ENCODE data around the gene NDFIP2. TPM values are rescaled to one million over a fixed set of nuclear protein-coding genes. Genes with fewer than 3 reads are reported as not detected.

The NDFIP2 gene
- total RNA-seq, 4 donors from 2014 or later: 56.9 to 116 (median 83.6) TPM

GRCh38 chr13:79481685-79482052, 714 bp downstream of the NDFIP2 start:
- in situ Hi-C loops (cut with MboI; ENCODE audit: low pct_ligation_motif_present in 1 of 4, low pct_unique_long_range_greater_than_20kb in 1 of 4, low sequenced_read_pairs in 3 of 4) (no loop called here), intact Hi-C loops (cut with DNase I; ENCODE audit: low total_unique reads) (no loop called here)
- peaks cover 15 to 48% (median 32%) of the 10 kb centered on the region in 4 donors for H3K4me1 ChIP-seq
- TF ChIP-seq POLR2A (IDR thresholded peaks at IDR 0.05) (no peak), CTCF (IDR thresholded peaks at IDR 0.05) (no peak), EP300 (IDR thresholded peaks at IDR 0.05; ENCODE audit: low read depth) (no peak), POLR2AphosphoS5 (IDR thresholded peaks at IDR 0.05) (no peak)
- 0 to 1% methylated on average over 10 to 12 of the region's 12 CpGs for WGBS, 2 donors (ENCODE audit: low coverage in 1 of 2)
- H3K36me3 ChIP-seq: no peaks in the 10 kb centered on the region
- DNase-seq: peak; percentile 44
- peak overlapping the region; percentile 39 to 83 (median 72) for H3K4me3 ChIP-seq
- H3K9me3 ChIP-seq: no peaks in the 10 kb centered on the region
- no peaks in the 10 kb centered on the region for H3K27me3 ChIP-seq
- peak overlapping the region; percentile 86 to 89 (median 88) for H3K27ac ChIP-seq

GRCh38 chr13:79482281-79482970, 1.5 kb downstream of the NDFIP2 start:
- peak overlapping the region; percentile 86 to 89 (median 88) for H3K27ac ChIP-seq
- H3K9me3 ChIP-seq: no peaks in the 10 kb centered on the region
- H3K36me3 ChIP-seq: no peaks in the 10 kb centered on the region
- H3K4me1 ChIP-seq: peaks cover 15 to 54% (median 32%) of the 10 kb centered on the region in 4 donors
- intact Hi-C loops (cut with DNase I; ENCODE audit: low total_unique reads): no loop called here
- no peaks in the 10 kb centered on the region for H3K27me3 ChIP-seq
- in situ Hi-C loops (cut with MboI; ENCODE audit: low pct_ligation_motif_present in 1 of 4, low pct_unique_long_range_greater_than_20kb in 1 of 4, low sequenced_read_pairs in 3 of 4): no loop called here
- TF ChIP-seq EP300 (IDR thresholded peaks at IDR 0.05; ENCODE audit: low read depth) (no peak), POLR2AphosphoS5 (IDR thresholded peaks at IDR 0.05) (no peak), POLR2A (IDR thresholded peaks at IDR 0.05) (no peak), CTCF (IDR thresholded peaks at IDR 0.05) (no peak)
- 49 to 62% methylated on average over 3 of the region's 3 CpGs for WGBS, 2 donors (ENCODE audit: low coverage in 1 of 2)
- DNase-seq: no peak
- peak overlapping the region in 3 of 4 donors; percentile 64 to 83 (median 80) for H3K4me3 ChIP-seq

GRCh38 chr13:79483086-79483706, 2.2 kb downstream of the NDFIP2 start:
- Histone ChIP-seq H3K4me1 (peaks cover 15 to 54% (median 32%) of the 10 kb centered on the region in 4 donors), H3K4me3 (peak overlapping the region in 2 of 4 donors; percentile 80 to 83), H3K27me3 (no peaks in the 10 kb centered on the region), H3K9me3 (no peaks in the 10 kb centered on the region), H3K27ac (peak overlapping the region; percentile 69 to 89 (median 88)), H3K36me3 (no peaks in the 10 kb centered on the region)
- no peak for DNase-seq
- TF ChIP-seq CTCF (IDR thresholded peaks at IDR 0.05) (no peak), POLR2A (IDR thresholded peaks at IDR 0.05) (no peak), POLR2AphosphoS5 (IDR thresholded peaks at IDR 0.05) (no peak), EP300 (IDR thresholded peaks at IDR 0.05; ENCODE audit: low read depth) (no peak)
- 51 to 57% methylated on average over 4 of the region's 4 CpGs for WGBS, 2 donors (ENCODE audit: low coverage in 1 of 2)
- in situ Hi-C loops (cut with MboI; ENCODE audit: low pct_ligation_motif_present in 1 of 4, low pct_unique_long_range_greater_than_20kb in 1 of 4, low sequenced_read_pairs in 3 of 4) (no loop called here), intact Hi-C loops (cut with DNase I; ENCODE audit: low total_unique reads) (no loop called here)

- Histone ChIP-seq H3K27me3 (no peaks in the 10 kb centered on the region), H3K4me3 (peak overlapping the region in 1 of 4 donors; percentile 5), H3K36me3 (no peaks in the 10 kb centered on the region), H3K9me3 (no peaks in the 10 kb centered on the region), H3K4me1 (peaks cover 15 to 56% (median 33%) of the 10 kb centered on the region in 4 donors), H3K27ac (peak overlapping the region; percentile 69 to 89 (median 88))
- WGBS, 2 donors (ENCODE audit: low coverage in 1 of 2): 50 to 57% methylated on average over 3 to 4 of the region's 4 CpGs
- in situ Hi-C loops (cut with MboI; ENCODE audit: low pct_ligation_motif_present in 1 of 4, low pct_unique_long_range_greater_than_20kb in 1 of 4, low sequenced_read_pairs in 3 of 4) (no loop called here), intact Hi-C loops (cut with DNase I; ENCODE audit: low total_unique reads) (no loop called here)
- TF ChIP-seq POLR2A (IDR thresholded peaks at IDR 0.05): peak; percentile 48
- TF ChIP-seq EP300 (IDR thresholded peaks at IDR 0.05; ENCODE audit: low read depth): no peak
- no peak for TF ChIP-seq CTCF (IDR thresholded peaks at IDR 0.05)
- peak in 2 of 3 donors; percentile 66 to 76 for TF ChIP-seq POLR2AphosphoS5 (IDR thresholded peaks at IDR 0.05)
- peak; percentile 56 for DNase-seq
These were observed 4.3 kb downstream of the NDFIP2 start for GRCh38 chr13:79485014-79485811.

Measured in transverse colon (tissue), 4 donors.